KOPT-K1 (cell line): ENCODE results near the gene AHCY.
"Not testable (repeated sequence)": the region's sequence is repeated elsewhere in the genome, so short reads cannot be mapped to it uniquely, and the experiment has no call there.

Source experiments
- H3K27ac ChIP-seq: fragments of 200-600 bp; sonication (generic); 2 replicates; pipeline ENCODE4 v1.5.1; 2016; ENCODE audit warnings: antibody characterized with exemption, mild to moderate bottlenecking, low read depth, low read length; ENCODE audit not compliant: poor library complexity, severe bottlenecking
- H3K36me3 ChIP-seq: fragments of 200-600 bp; sonication (generic); 2 replicates; pipeline ENCODE4 v1.5.1; 2017; ENCODE audit warnings: antibody characterized with exemption, mild to moderate bottlenecking, low read length, moderate library complexity; ENCODE audit not compliant: insufficient read depth
- H3K9me3 ChIP-seq: fragments of 200-600 bp; sonication (generic); 2 replicates; pipeline ENCODE4 v1.5.1; 2017; ENCODE audit warnings: antibody characterized with exemption, low read length, mild to moderate bottlenecking; ENCODE audit not compliant: insufficient read depth, poor library complexity, severe bottlenecking

AHCY gene

DNA sequence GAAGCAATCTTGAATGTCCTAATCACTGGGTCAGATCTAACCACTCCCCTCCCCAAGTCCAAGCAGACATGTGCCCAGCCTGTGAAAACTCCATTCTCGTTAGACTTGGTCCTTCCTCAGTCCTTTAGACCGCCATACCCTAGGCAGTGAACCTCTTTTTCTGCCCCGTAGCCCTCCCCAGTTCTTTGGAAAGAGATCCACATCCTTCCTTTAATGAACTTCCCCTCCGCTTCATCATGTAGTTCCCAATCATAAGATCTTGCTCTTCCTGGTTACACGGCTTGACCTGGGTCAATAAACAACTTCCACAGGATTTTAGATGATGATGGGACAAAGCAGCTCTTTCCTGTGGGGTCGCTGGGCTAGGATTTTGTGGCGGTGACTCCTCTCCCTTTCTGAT, 9.6 kb downstream of the AHCY start:
- Histone ChIP-seq H3K9me3 (no peaks in the 10 kb centered on the region), H3K36me3 (peaks cover 85% of the 10 kb centered on the region)

GRCh38 chr20:34293119-34293518, 10.0 kb downstream of the AHCY start:
- Histone ChIP-seq H3K36me3 (peaks cover 90% of the 10 kb centered on the region), H3K27ac (no peak overlapping the region)

More for the DNA sequence above, 9.6 kb downstream of the AHCY start:
- H3K27ac ChIP-seq, result no peak overlapping the region

DNA sequence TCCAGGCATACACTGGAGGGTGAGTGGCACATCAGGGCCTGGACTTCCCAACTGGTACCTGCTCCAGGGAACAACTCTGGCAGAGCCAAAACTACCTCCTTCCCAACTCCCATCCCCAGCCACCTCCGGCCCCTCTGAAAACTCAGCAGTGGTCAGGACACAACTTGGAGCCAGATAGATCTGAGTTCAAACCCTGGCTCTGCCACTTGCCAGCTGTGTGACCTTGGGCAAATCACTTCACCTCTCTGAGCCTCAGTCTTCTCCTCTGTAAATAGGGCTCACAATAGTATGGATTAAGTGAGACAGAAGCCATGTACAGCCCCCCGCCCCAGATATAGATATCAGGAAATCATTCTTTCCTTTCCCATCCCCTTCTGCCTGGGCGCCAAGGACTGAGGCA, 10.7 kb downstream of the AHCY start:
- Histone ChIP-seq H3K9me3 (no peaks in the 10 kb centered on the region), H3K27ac (no peak overlapping the region), H3K36me3 (peaks cover 93% of the 10 kb centered on the region)

More at GRCh38 chr20:34293119-34293518, 10.0 kb downstream of the AHCY start:
- H3K9me3 ChIP-seq, result no peaks in the 10 kb centered on the region

GRCh38 chr20:34290471-34290870, 12.7 kb downstream of the AHCY start:
- H3K36me3 ChIP-seq, result peaks cover 98% of the 10 kb centered on the region
- H3K27ac ChIP-seq, result no peak overlapping the region

DNA sequence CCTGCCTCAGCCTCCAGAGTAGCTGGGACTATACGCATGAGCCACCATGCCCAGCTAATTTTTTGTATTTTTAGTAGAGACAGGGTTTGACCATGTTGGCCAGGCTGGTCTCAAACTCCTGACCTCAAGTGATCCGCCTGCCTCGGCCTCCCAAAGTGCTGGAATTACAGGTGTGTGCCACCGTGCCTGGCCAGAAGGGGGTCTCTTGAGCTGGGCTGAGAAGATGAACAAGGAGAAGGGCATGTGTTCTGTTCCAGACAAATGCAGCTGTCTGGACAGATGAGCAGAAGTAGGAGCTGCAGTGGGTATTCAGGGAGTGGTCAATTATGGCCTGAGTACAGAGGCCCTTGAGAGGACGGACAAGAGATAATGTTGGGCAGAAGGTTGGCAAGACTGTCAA, 15.7 kb downstream of the AHCY start:
- H3K9me3 ChIP-seq, H3K27ac ChIP-seq: not testable (repeated sequence)
- H3K36me3 ChIP-seq, result peaks cover 98% of the 10 kb centered on the region

More at GRCh38 chr20:34290471-34290870, 12.7 kb downstream of the AHCY start:
- no peaks in the 10 kb centered on the region for H3K9me3 ChIP-seq

DNA sequence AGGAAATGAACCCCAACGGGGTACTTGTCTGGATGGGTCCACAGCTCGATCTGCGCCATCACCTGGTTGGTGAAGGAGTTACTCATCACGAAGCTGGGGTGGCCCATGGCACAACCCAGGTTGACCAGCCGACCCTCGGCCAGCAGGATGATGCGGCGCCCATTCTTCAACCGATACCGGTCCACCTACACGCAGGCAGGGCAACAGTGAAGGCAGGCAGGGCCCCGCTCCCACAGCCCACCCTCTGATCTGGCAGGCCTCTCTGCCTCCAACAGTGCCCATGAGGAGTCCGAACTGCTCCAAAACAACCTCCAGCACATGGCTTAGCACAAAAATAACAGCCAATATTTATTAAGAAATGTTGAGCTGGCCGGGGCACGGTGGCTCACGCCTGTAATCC, 17.7 kb downstream of the AHCY start:
- Histone ChIP-seq H3K36me3 (peaks cover 98% of the 10 kb centered on the region), H3K9me3 (no peaks in the 10 kb centered on the region), H3K27ac (no peak overlapping the region)

GRCh38 chr20:34283844-34284243, 19.3 kb downstream of the AHCY start:
- Histone ChIP-seq H3K36me3 (peaks cover 99% of the 10 kb centered on the region), H3K27ac (no peak overlapping the region), H3K9me3 (no peaks in the 10 kb centered on the region)

DNA sequence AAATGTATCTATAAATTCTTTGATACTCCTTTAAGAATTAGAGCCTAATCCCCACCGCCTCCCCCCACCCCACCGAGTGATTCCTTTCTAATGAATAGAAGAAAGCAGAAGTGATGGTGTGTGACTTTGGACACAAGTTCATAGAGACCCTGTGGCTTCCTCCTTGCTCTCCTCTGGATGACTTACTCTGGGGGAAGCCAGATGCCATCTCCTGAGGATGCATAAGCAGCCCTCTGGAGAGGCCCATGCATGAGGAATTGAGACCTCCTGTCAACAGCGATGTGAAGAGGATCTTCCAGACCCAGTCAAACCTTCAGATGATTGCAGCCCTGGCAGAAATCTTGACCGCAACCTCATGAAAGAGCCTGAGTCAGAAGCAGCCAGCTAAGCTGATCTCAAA, 21.1 kb downstream of the AHCY start:
- peaks cover 100% of the 10 kb centered on the region for H3K36me3 ChIP-seq
- no peaks in the 10 kb centered on the region for H3K9me3 ChIP-seq
- H3K27ac ChIP-seq, result no peak overlapping the region

- Histone ChIP-seq H3K9me3 (no peaks in the 10 kb centered on the region), H3K27ac (no peak overlapping the region), H3K36me3 (peaks cover 100% of the 10 kb centered on the region)
Measured at GRCh38 chr20:34281177-34281576, 22.0 kb downstream of the AHCY start.

- Histone ChIP-seq H3K27ac (no peak overlapping the region), H3K9me3 (no peaks in the 10 kb centered on the region), H3K36me3 (peaks cover 99% of the 10 kb centered on the region)
Measured at GRCh38 chr20:34274694-34275093, 28.5 kb downstream of the AHCY start.

- no peaks in the 10 kb centered on the region for H3K9me3 ChIP-seq
- H3K36me3 ChIP-seq, result peaks cover 88% of the 10 kb centered on the region
- H3K27ac ChIP-seq, result no peak overlapping the region
Measured at GRCh38 chr20:34271956-34272355, 31.2 kb downstream of the AHCY start.

DNA sequence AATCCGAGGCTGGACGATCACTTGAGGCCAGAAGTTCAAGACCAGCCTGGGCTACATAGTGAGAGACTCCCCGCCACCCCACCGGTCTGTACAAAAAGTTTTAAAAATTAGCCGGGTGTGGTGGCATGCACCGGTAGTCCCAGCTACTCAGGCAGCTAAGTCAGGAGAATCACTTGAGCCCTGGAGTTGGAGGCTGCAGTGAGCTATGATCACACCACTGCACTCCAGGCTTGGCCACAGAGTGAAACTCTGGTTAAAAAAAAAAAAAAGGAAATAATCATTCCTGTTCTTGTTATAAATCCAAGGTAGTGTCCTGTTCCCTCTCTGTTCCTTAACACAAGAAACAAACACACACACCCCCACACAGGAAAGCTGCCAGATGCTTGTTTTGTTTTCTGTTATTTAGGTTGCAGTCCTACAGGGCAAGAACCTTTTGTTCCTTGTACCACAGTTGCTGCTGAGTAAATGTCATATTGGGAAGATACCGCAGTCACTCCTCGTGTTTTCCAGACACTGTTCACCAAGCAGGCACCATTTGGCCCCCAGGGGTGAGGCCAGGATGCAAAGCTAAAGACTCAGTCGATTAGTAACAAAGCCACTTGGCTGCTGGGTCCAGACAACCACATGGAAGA, 33.0 kb downstream of the AHCY start:
- no peak overlapping the region for H3K27ac ChIP-seq
- peaks cover 72% of the 10 kb centered on the region for H3K36me3 ChIP-seq
- H3K9me3 ChIP-seq, result no peaks in the 10 kb centered on the region

DNA sequence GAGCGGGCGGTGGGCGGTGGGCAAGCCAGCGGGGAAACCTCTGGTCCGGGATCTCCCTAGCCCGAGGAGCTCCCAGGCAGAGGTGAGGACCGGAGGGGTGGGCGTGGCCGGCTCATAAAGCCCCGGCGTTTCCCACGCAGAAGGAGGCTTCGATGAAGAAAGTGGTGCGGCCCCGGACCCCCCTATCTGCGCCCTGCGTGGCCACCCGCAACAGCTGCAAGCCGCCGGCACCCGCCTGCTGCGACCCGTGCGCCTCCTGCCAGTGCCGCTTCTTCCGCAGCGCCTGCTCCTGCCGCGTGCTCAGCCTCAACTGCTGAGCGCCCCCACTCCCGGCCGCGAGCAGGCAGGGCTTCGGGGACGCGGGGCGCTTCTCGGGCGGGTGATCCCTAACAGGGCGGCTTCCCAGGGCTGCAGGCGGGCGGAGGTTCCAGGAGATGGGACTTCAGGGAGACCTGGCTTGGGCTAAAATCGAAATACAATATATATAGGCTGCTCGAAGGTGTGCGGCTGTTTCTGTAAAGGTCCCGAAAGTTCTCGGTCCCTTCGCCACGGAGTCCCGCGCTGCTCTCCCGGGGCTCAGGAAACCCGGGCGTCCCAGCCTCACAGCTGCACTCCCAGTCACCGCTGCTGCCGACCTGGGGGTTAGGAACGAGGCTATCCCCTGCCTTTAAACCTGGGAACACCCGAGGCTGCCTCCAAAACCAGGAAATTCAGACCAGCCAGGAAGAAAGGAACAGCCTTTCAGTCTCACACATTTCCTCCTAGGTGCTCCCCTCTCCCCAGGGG, 34.1 kb downstream of the AHCY start:
- H3K27ac ChIP-seq, result no peak overlapping the region
- H3K9me3 ChIP-seq, result no peaks in the 10 kb centered on the region
- peaks cover 67% of the 10 kb centered on the region for H3K36me3 ChIP-seq

- Histone ChIP-seq H3K27ac (no peak overlapping the region), H3K9me3 (no peaks in the 10 kb centered on the region), H3K36me3 (peaks cover 59% of the 10 kb centered on the region)
Measured at GRCh38 chr20:34268145-34268544, 35.0 kb downstream of the AHCY start.

GRCh38 chr20:34264141-34264540, 39.0 kb downstream of the AHCY start:
- H3K36me3 ChIP-seq, result peaks cover 20% of the 10 kb centered on the region

GRCh38 chr20:34263468-34263867, 39.7 kb downstream of the AHCY start:
- not testable (repeated sequence) for H3K9me3 ChIP-seq, H3K27ac ChIP-seq
- H3K36me3 ChIP-seq, result peaks cover 14% of the 10 kb centered on the region

More at GRCh38 chr20:34264141-34264540, 39.0 kb downstream of the AHCY start:
- H3K27ac ChIP-seq, result no peak overlapping the region
- no peaks in the 10 kb centered on the region for H3K9me3 ChIP-seq
